ENCODE data around the gene ADGRB3. TPM values are rescaled to one million over a fixed set of nuclear protein-coding genes. Genes with fewer than 3 reads are reported as not detected.
A peak's percentile ranks its signal among the peaks of the same experiment; 100 is the strongest.

ADGRB3 gene
- total and polyA plus RNA-seq, 5 donors, result 0.88 to 2.6 (median 1.5) TPM

DNA sequence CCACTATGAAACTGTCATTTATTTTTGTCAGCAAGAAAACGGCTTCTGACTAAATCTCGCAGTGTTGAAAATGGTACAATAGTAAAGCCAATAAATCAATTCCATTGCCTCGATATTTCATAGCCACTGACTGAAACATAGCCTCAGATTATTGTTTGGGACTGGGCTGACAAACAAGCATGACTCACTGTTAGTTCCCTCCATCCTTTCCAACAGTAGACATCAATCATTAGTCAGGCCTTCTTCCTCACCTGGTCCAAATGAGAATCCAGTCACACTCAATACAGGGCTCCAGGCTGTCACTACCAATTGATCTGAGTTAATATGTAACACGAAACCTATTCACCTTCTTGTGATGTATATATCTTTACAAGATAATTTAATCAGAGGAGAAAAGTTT, 66.1 kb downstream of the ADGRB3 start:
- ATAC-seq (no peak), DNase-seq (no peak)
- no peak overlapping the region for H3K4me3 ChIP-seq (ENCODE audit: low read length)
- H3K27ac ChIP-seq (ENCODE audit: low read length), result no peak overlapping the region
- WGBS, result 90% methylated on average over 4 of the region's 4 CpGs
- intact Hi-C loops (cut with DNase I), result no loop called here
- H3K4me1 ChIP-seq (ENCODE audit: control insufficient read depth, insufficient read depth, low read length), result no peaks in the 10 kb centered on the region
- H3K27me3 ChIP-seq (ENCODE audit: control insufficient read depth, insufficient read depth), result no peaks in the 10 kb centered on the region
- no peaks in the 10 kb centered on the region for H3K9me3 ChIP-seq (ENCODE audit: control insufficient read depth, low read length)

DNA sequence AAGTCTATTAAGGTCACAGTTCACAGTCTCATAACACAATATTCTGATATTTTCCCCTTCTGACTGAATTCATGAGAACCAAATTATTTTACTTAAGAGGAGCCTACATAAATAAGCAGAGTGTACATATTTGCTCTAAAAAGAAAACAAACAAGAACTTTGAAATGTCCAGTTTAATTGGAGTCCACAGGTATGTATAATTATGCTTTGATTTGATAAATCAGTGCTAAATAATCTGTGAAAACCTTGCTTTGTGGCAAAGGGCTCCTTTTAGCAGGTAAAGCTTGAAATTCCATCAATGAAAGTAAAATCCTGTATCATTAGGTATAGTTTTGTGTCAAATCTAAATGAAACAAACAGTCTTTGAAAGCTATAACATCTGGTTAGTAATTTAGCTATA, 69.4 kb downstream of the ADGRB3 start:
- no peaks in the 10 kb centered on the region for H3K4me1 ChIP-seq (ENCODE audit: control insufficient read depth, insufficient read depth, low read length)
- no peak for ATAC-seq
- H3K4me3 ChIP-seq (ENCODE audit: low read length), result no peak overlapping the region
- intact Hi-C loops (cut with DNase I), result no loop called here
- no peak for DNase-seq
- no peaks in the 10 kb centered on the region for H3K27me3 ChIP-seq (ENCODE audit: control insufficient read depth, insufficient read depth)
- H3K9me3 ChIP-seq (ENCODE audit: control insufficient read depth, low read length), result no peaks in the 10 kb centered on the region
- H3K27ac ChIP-seq (ENCODE audit: low read length), result no peak overlapping the region

DNA sequence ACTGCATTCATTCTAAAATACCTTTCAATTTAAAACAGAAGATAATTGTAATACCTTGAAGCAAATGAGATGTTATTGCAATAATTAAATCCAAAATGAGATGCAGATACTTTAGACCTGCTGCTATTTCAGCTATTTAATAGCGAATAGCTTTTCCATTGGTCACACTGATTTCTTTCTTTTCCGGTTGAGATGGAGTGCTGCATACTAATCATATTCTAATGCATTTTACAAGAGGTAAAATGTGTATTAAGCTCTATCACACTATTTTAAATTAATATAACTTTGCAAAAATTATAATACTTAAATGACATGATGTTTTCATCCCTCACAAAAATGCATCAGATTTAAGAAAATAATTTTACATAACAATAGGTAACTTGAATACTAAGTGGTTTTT, 74.0 kb downstream of the ADGRB3 start:
- Histone ChIP-seq H3K9me3 (ENCODE audit: control insufficient read depth, low read length) (no peaks in the 10 kb centered on the region), H3K27me3 (ENCODE audit: control insufficient read depth, insufficient read depth) (no peaks in the 10 kb centered on the region), H3K27ac (ENCODE audit: low read length) (no peak overlapping the region), H3K4me3 (ENCODE audit: low read length) (no peak overlapping the region), H3K4me1 (ENCODE audit: control insufficient read depth, insufficient read depth, low read length) (no peaks in the 10 kb centered on the region)
- WGBS, result 92% methylated on average over 2 of the region's 2 CpGs
- DNase-seq, result no peak
- intact Hi-C loops (cut with DNase I), result no loop called here
- no peak for ATAC-seq

DNA sequence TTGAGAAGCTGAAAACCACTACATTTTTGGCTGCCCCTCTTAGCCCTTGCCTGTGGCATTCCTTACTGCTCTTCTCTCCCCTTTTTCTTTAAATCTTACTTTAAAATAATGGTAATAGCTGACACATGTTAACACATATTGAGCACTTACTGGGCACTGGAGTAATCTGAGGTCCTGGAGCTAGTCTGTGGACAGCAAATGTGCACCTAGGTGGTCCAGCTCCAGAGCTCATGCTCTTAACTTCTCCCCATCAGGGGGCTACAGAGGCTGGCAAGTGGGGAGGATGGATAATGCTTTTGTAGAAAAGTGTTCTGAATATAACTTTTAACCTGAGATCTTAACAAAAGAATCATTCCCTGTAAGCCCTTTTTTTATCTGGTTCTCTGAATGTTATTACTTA, 74.8 kb downstream of the ADGRB3 start:
- Histone ChIP-seq H3K27ac (ENCODE audit: low read length) (no peak overlapping the region), H3K4me1 (ENCODE audit: control insufficient read depth, insufficient read depth, low read length) (no peaks in the 10 kb centered on the region), H3K9me3 (ENCODE audit: control insufficient read depth, low read length) (no peaks in the 10 kb centered on the region), H3K4me3 (ENCODE audit: low read length) (no peak overlapping the region), H3K27me3 (ENCODE audit: control insufficient read depth, insufficient read depth) (no peaks in the 10 kb centered on the region)
- intact Hi-C loops (cut with DNase I), result loop anchor here in 1 of 4 donors (10.0 kb wide), 1 partner anchor 65 kb away; no protein-coding TSS in a partner anchor
- DNase-seq (no peak), ATAC-seq (no peak)

DNA sequence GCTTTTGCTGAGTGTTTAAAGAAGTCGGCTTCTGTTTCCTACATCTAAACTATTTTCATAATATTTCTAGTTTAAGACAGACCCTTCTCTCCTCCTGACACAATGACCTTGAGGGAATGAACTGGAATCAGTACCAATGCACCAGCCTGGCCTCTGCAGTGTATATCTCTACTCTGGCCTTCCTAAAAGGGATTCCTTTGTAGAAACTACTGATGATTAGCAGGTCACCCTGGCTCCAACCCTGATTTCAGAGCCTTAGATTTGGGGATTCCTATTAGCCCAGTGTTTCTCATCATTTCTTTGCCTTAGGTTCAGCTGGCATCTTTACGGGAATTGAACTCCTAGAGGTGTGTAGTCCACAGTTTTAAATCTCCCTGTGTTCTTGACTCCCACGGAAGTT, 75.4 kb downstream of the ADGRB3 start:
- ATAC-seq (no peak), DNase-seq (no peak)
- intact Hi-C loops (cut with DNase I), result loop anchor here in 1 of 4 donors (10.0 kb wide), 1 partner anchor 64 kb away; no protein-coding TSS in a partner anchor
- no peak overlapping the region for H3K4me3 ChIP-seq (ENCODE audit: low read length)
- H3K27me3 ChIP-seq (ENCODE audit: control insufficient read depth, insufficient read depth), result no peaks in the 10 kb centered on the region
- no peaks in the 10 kb centered on the region for H3K9me3 ChIP-seq (ENCODE audit: control insufficient read depth, low read length)
- WGBS, result 75% methylated on average over 3 of the region's 3 CpGs
- no peak overlapping the region for H3K27ac ChIP-seq (ENCODE audit: low read length)
- no peaks in the 10 kb centered on the region for H3K4me1 ChIP-seq (ENCODE audit: control insufficient read depth, insufficient read depth, low read length)

DNA sequence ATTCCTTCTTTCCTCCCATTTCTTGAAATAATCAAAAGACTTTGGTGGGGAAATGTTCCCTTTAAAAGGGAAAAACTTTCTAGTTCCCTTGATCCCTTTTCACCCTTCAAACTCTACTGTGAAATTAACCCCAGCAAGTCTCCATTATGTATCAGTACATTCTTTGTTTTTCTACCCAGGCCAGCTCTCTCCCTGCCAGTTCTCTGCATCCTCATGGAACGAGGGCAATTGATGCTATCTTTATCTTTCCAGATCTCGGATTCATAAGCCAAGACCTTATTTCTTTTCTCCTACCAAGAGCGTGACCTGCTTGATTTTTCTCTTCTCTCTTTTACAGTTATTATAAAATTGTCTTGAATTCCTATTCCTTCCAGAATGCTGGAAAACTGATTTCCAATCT, 75.8 kb downstream of the ADGRB3 start:
- H3K4me3 ChIP-seq (ENCODE audit: low read length), result no peak overlapping the region
- no peaks in the 10 kb centered on the region for H3K9me3 ChIP-seq (ENCODE audit: control insufficient read depth, low read length)
- WGBS, result 56% methylated on average over 3 of the region's 3 CpGs
- H3K27ac ChIP-seq (ENCODE audit: low read length), result no peak overlapping the region
- DNase-seq, result no peak
- H3K4me1 ChIP-seq (ENCODE audit: control insufficient read depth, insufficient read depth, low read length), result no peaks in the 10 kb centered on the region
- no peak for ATAC-seq
- intact Hi-C loops (cut with DNase I), result loop anchor here in 1 of 4 donors (10.0 kb wide), 1 partner anchor 64 kb away; no protein-coding TSS in a partner anchor
- H3K27me3 ChIP-seq (ENCODE audit: control insufficient read depth, insufficient read depth), result no peaks in the 10 kb centered on the region

DNA sequence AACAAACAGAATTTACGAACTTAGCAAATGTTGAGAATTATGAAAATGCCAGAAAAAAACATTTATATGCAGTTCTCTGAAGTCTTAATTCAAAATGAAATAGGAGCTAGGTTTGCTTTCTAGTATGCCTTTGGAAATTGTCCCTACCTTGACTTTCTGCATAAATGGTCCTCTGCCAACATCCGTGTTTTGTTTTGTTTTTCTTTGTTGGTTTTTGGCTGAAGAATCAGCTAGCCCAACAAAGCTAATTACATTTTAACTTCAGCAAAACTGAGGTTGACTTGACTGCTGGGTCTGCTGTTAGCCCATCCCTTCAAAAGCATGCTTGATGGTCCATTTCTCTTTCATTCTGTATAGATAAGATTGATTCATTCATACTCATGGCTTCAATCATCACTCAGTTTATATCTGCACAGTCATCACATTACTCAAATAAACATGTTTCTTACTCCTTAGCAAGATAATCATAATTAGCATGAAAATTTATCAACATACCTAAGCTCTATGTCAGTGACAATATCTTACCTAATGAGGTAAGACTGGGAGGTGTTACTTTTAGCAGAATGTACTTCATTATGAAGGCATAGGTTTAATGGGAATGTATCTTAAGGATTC, 76.4 kb downstream of the ADGRB3 start:
- no peak for DNase-seq
- Histone ChIP-seq H3K4me3 (ENCODE audit: low read length) (no peak overlapping the region), H3K27ac (ENCODE audit: low read length) (no peak overlapping the region), H3K9me3 (ENCODE audit: control insufficient read depth, low read length) (no peaks in the 10 kb centered on the region), H3K27me3 (ENCODE audit: control insufficient read depth, insufficient read depth) (no peaks in the 10 kb centered on the region), H3K4me1 (ENCODE audit: control insufficient read depth, insufficient read depth, low read length) (no peaks in the 10 kb centered on the region)
- 39% methylated on average over 2 of the region's 2 CpGs for WGBS
- intact Hi-C loops (cut with DNase I), result loop anchor here in 1 of 4 donors (10.0 kb wide), 1 partner anchor 63 kb away; no protein-coding TSS in a partner anchor
- ATAC-seq, result no peak

DNA sequence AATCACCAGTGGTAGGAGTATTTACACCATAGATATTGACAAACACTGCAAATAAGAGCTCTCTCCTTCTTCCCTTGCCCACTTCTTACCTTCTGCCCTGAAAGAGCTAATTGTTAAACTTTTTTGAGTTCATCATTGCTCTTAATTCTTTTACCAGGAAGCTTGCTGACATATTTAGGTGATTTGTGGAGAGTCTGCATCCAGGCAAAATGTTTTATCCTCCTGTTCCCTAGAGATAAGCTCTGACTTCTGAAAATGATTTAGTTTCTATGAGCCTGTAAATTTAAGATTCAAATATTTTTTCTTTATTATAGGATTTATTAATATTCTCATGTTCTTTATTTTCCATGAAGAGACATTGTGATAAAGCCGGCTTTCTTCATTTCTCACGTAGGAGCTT, 81.5 kb downstream of the ADGRB3 start:
- intact Hi-C loops (cut with DNase I), result loop anchor here in 1 of 4 donors (10.0 kb wide), 1 partner anchor 58 kb away; no protein-coding TSS in a partner anchor
- Histone ChIP-seq H3K27me3 (ENCODE audit: control insufficient read depth, insufficient read depth) (no peaks in the 10 kb centered on the region), H3K4me3 (ENCODE audit: low read length) (no peak overlapping the region), H3K4me1 (ENCODE audit: control insufficient read depth, insufficient read depth, low read length) (no peaks in the 10 kb centered on the region), H3K27ac (ENCODE audit: low read length) (no peak overlapping the region), H3K9me3 (ENCODE audit: control insufficient read depth, low read length) (no peaks in the 10 kb centered on the region)
- ATAC-seq (no peak), DNase-seq (no peak)
- 84% methylated on average over 2 of the region's 2 CpGs for WGBS

DNA sequence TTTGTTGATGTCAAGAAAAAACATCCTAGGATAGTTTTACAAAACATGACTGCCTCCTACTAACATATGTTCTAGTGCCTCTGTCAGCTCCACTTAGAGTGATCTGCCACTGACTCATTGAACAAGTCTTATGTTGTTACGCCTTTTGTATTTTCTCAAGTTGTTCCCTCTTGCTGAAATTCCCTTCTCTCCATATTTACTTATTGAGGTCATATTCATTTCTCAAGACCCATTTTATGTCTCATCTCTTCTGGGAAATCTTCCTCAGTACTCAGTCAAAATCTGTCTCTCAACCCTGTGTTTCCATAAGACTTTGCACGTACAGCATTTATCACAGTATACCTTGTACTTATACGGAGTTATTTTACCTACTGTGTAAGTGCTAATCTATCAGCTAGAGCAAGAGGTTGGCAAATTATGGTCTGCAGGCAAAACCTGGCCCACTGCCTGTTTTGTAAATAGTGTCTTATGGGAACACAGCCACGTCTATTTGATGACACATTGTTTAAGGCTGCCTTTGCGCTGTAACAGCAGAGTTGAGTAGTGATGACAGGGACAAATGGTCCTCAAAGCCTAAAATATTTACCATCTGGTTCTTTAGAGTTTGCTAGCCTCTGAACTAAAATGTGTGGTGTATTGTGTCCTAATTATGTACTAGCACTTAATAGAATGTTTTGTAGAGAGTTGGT, 83.4 kb downstream of the ADGRB3 start:
- Histone ChIP-seq H3K27me3 (ENCODE audit: control insufficient read depth, insufficient read depth) (no peaks in the 10 kb centered on the region), H3K4me1 (ENCODE audit: control insufficient read depth, insufficient read depth, low read length) (no peaks in the 10 kb centered on the region), H3K4me3 (ENCODE audit: low read length) (no peak overlapping the region), H3K27ac (ENCODE audit: low read length) (peak overlapping the region; percentile 21), H3K9me3 (ENCODE audit: control insufficient read depth, low read length) (no peaks in the 10 kb centered on the region)
- 40% methylated on average over 5 of the region's 5 CpGs for WGBS
- no peak for DNase-seq
- peak; percentile 83 to 89 for ATAC-seq
- intact Hi-C loops (cut with DNase I), result loop anchor here in 1 of 4 donors (10.0 kb wide), 1 partner anchor 56 kb away; no protein-coding TSS in a partner anchor

DNA sequence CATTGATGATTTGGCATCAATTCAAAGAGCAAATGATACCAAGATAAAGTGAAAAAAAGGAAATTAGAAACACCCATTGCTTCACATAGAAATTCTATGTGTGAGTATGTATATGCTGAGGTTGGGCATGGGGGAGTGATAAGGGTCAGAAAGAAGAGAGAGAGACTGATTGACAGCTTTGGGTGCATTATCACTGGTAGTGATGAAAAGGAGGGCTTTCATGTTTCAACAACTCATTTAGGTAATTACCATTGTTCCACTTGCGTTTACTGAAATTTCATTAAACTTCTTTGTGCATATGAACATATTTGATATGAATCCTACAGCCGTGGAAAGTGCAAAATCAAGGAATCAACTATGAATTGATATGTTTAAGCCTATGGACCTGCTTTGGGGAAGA, 84.7 kb downstream of the ADGRB3 start:
- H3K4me1 ChIP-seq (ENCODE audit: control insufficient read depth, insufficient read depth, low read length), result no peaks in the 10 kb centered on the region
- H3K27ac ChIP-seq (ENCODE audit: low read length), result no peak overlapping the region
- ATAC-seq, result no peak
- no peaks in the 10 kb centered on the region for H3K27me3 ChIP-seq (ENCODE audit: control insufficient read depth, insufficient read depth)
- WGBS, result 90% methylated on average over 2 of the region's 2 CpGs
- H3K4me3 ChIP-seq (ENCODE audit: low read length), result no peak overlapping the region
- intact Hi-C loops (cut with DNase I), result loop anchor here in 1 of 4 donors (10.0 kb wide), 1 partner anchor 55 kb away; no protein-coding TSS in a partner anchor
- no peak for DNase-seq
- no peaks in the 10 kb centered on the region for H3K9me3 ChIP-seq (ENCODE audit: control insufficient read depth, low read length)

DNA sequence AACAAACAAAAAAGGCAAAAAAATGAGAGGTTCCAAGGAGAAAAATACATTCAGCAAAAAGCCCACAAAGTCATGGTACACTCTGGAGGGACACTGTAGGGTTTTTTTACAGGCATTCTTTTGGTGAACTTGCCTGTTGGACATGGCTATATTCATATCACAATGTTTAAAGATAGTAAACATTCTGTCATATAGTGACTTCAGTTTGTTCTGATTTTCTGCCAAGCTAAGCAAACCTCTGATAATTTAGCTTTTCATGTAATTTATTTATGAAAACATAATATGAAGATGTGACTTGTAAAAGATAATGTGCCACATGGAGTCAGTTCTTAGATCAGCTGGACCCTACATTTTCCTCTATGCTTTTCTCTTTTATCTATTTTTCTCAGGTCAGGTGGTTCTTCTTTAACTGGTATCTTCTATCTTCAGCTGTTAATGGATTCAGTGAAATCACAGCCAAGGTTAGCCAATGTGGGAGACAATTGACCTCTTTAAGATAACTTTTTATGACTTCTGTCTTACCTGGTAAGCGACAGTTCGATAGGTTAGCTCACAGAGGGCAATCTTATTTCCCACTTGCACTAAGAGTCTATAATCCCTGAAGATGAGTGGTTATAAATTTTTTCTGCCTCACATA, 87.9 kb downstream of the ADGRB3 start:
- H3K4me3 ChIP-seq (ENCODE audit: low read length), result no peak overlapping the region
- H3K4me1 ChIP-seq (ENCODE audit: control insufficient read depth, insufficient read depth, low read length), result no peaks in the 10 kb centered on the region
- DNase-seq (no peak), ATAC-seq (no peak)
- H3K27ac ChIP-seq (ENCODE audit: low read length), result no peak overlapping the region
- intact Hi-C loops (cut with DNase I), result no loop called here
- H3K9me3 ChIP-seq (ENCODE audit: control insufficient read depth, low read length), result no peaks in the 10 kb centered on the region
- no peaks in the 10 kb centered on the region for H3K27me3 ChIP-seq (ENCODE audit: control insufficient read depth, insufficient read depth)
- WGBS, result 87% methylated on average over 2 of the region's 2 CpGs
